GM12873 (cell line): ENCODE results near the gene KDELR1.

Source experiments
- CTCF ChIP-seq: IDR thresholded peaks from 2 replicates; pipeline ENCODE4 v1.5.1; 2012; ENCODE audit warnings: low read depth, mild to moderate bottlenecking, moderate library complexity, low read length, control low read depth; ENCODE audit not compliant: insufficient read depth; ENCODE audit errors: missing control alignments

The KDELR1 gene

GRCh38 chr19:48355365-48355954, 35.9 kb downstream of the KDELR1 start:
- no peak for TF ChIP-seq CTCF

GRCh38 chr19:48354332-48354992, 36.9 kb downstream of the KDELR1 start:
- TF ChIP-seq CTCF: no peak

- TF ChIP-seq CTCF: no peak
Observed at GRCh38 chr19:48353677-48354076, 37.7 kb downstream of the KDELR1 start.

GRCh38 chr19:48351341-48351752, 40.0 kb downstream of the KDELR1 start:
- peak; percentile 93 for TF ChIP-seq CTCF

- TF ChIP-seq CTCF: no peak
Observed at GRCh38 chr19:48350856-48351255, 40.5 kb downstream of the KDELR1 start.

- no peak for TF ChIP-seq CTCF
Observed at GRCh38 chr19:48348737-48349136, 42.6 kb downstream of the KDELR1 start.

GRCh38 chr19:48348045-48348444, 43.3 kb downstream of the KDELR1 start:
- no peak for TF ChIP-seq CTCF
